Measurements from ENCODE around the gene FEZ2.
"Not testable (repeated sequence)": the region's sequence is repeated elsewhere in the genome, so short reads cannot be mapped to it uniquely, and the experiment has no call there.

Gene FEZ2

GRCh38 chr2:36605273-36605672 is 7.3 kb upstream of the FEZ2 start:
- Histone ChIP-seq H3K9me2 (replicated peaks; ENCODE audit: control insufficient read depth, low read length) (no peaks in the 10 kb centered on the region), H3F3A (ENCODE audit: control insufficient read depth, insufficient read depth) (no peaks in the 10 kb centered on the region), H3K27me3 (ENCODE audit: control insufficient read depth, low read length) (no peaks in the 10 kb centered on the region; the same call in 1 of the 2 replicates), H4K20me1 (ENCODE audit: control insufficient read depth, insufficient read depth, low read depth, low read length) (no peaks in the 10 kb centered on the region), H3K36me3 (ENCODE audit: control insufficient read depth, low read length) (no peaks in the 10 kb centered on the region), H3K9me3 (ENCODE audit: control insufficient read depth, insufficient read depth, low read length) (no peaks in the 10 kb centered on the region), H3K79me2 (ENCODE audit: control insufficient read depth, low read length) (no peaks in the 10 kb centered on the region), H3K27ac (ENCODE audit: low read depth, low read length) (no peak overlapping the region), H3K4me3 (ENCODE audit: low read length) (no peak overlapping the region), H3K4me2 (ENCODE audit: low read length) (no peak overlapping the region), H3K4me1 (ENCODE audit: control insufficient read depth, low read length) (no peaks in the 10 kb centered on the region)
- TF ChIP-seq CTCF (IDR thresholded peaks at IDR 0.05; ENCODE audit: low read depth, low read length, poor library complexity, severe bottlenecking): no peak
- no peak for TF ChIP-seq EZH2phosphoT487 (IDR thresholded peaks at IDR 0.05; ENCODE audit: borderline replicate concordance, low read length)

- not testable (repeated sequence) for H3K9me3 ChIP-seq (ENCODE audit: control insufficient read depth, insufficient read depth, low read length); H3K9me2 ChIP-seq (replicated peaks; ENCODE audit: control insufficient read depth, low read length); H3K79me2 ChIP-seq (ENCODE audit: control insufficient read depth, low read length); H3F3A ChIP-seq (ENCODE audit: control insufficient read depth, insufficient read depth); H3K4me1 ChIP-seq (ENCODE audit: control insufficient read depth, low read length); H3K27ac ChIP-seq (ENCODE audit: low read depth, low read length); H3K36me3 ChIP-seq (ENCODE audit: control insufficient read depth, low read length); H3K27me3 ChIP-seq (ENCODE audit: control insufficient read depth, low read length); H3K4me3 ChIP-seq (ENCODE audit: low read length); H4K20me1 ChIP-seq (ENCODE audit: control insufficient read depth, insufficient read depth, low read depth, low read length); H3K4me2 ChIP-seq (ENCODE audit: low read length)
Measured at GRCh38 chr2:36603629-36604028, 5.7 kb upstream of the FEZ2 start.

GRCh38 chr2:36597003-36597531 is 901 bp downstream of the FEZ2 start:
- Histone ChIP-seq H3F3A (ENCODE audit: control insufficient read depth, insufficient read depth) (no peaks in the 10 kb centered on the region), H3K4me1 (ENCODE audit: control insufficient read depth, low read length) (peaks cover 18% of the 10 kb centered on the region), H3K4me3 (ENCODE audit: low read length) (peak overlapping the region; percentile 100), H3K27ac (ENCODE audit: low read depth, low read length) (peak overlapping the region; percentile 30; the same call in 1 of the 2 replicates), H3K27me3 (ENCODE audit: control insufficient read depth, low read length) (no peaks in the 10 kb centered on the region), H3K36me3 (ENCODE audit: control insufficient read depth, low read length) (peaks cover 7% of the 10 kb centered on the region), H3K79me2 (ENCODE audit: control insufficient read depth, low read length) (peaks cover 33% of the 10 kb centered on the region), H4K20me1 (ENCODE audit: control insufficient read depth, insufficient read depth, low read depth, low read length) (peaks cover 5% of the 10 kb centered on the region; the same call in 1 of the 2 replicates), H3K9me3 (ENCODE audit: control insufficient read depth, insufficient read depth, low read length) (no peaks in the 10 kb centered on the region), H3K9me2 (replicated peaks; ENCODE audit: control insufficient read depth, low read length) (no peaks in the 10 kb centered on the region), H3K4me2 (ENCODE audit: low read length) (peak overlapping the region; percentile 93)
- TF ChIP-seq EZH2phosphoT487 (IDR thresholded peaks at IDR 0.05; ENCODE audit: borderline replicate concordance, low read length) (no peak), CTCF (IDR thresholded peaks at IDR 0.05; ENCODE audit: low read depth, low read length, poor library complexity, severe bottlenecking) (no peak)

GRCh38 chr2:36596397-36596796 is 1.6 kb downstream of the FEZ2 start:
- H3K4me1 ChIP-seq (ENCODE audit: control insufficient read depth, low read length): peaks cover 18% of the 10 kb centered on the region
- no peaks in the 10 kb centered on the region for H3K9me2 ChIP-seq (replicated peaks; ENCODE audit: control insufficient read depth, low read length)
- H3K27me3 ChIP-seq (ENCODE audit: control insufficient read depth, low read length): no peaks in the 10 kb centered on the region
- no peaks in the 10 kb centered on the region for H3K9me3 ChIP-seq (ENCODE audit: control insufficient read depth, insufficient read depth, low read length)
- H3K36me3 ChIP-seq (ENCODE audit: control insufficient read depth, low read length): peaks cover 7% of the 10 kb centered on the region
- H3K4me3 ChIP-seq (ENCODE audit: low read length): peak overlapping the region; percentile 100
- H4K20me1 ChIP-seq (ENCODE audit: control insufficient read depth, insufficient read depth, low read depth, low read length): peaks cover 5% of the 10 kb centered on the region; the same call in 1 of the 2 replicates
- TF ChIP-seq CTCF (IDR thresholded peaks at IDR 0.05; ENCODE audit: low read depth, low read length, poor library complexity, severe bottlenecking) (no peak), EZH2phosphoT487 (IDR thresholded peaks at IDR 0.05; ENCODE audit: borderline replicate concordance, low read length) (no peak)
- no peak overlapping the region for H3K27ac ChIP-seq (ENCODE audit: low read depth, low read length)
- peak overlapping the region; percentile 93 for H3K4me2 ChIP-seq (ENCODE audit: low read length)
- H3F3A ChIP-seq (ENCODE audit: control insufficient read depth, insufficient read depth): no peaks in the 10 kb centered on the region
- peaks cover 37% of the 10 kb centered on the region for H3K79me2 ChIP-seq (ENCODE audit: control insufficient read depth, low read length)
